Smooth muscle cell of the brain vasculature (primary cell): ENCODE measurements around the gene RASAL3.

Experiments used
- DNase-seq: peaks from one replicate; pipeline ENCODE4 v3.0.0-alpha.2; 2012; ENCODE audit warnings: low read depth, low spot score

Gene RASAL3

DNA sequence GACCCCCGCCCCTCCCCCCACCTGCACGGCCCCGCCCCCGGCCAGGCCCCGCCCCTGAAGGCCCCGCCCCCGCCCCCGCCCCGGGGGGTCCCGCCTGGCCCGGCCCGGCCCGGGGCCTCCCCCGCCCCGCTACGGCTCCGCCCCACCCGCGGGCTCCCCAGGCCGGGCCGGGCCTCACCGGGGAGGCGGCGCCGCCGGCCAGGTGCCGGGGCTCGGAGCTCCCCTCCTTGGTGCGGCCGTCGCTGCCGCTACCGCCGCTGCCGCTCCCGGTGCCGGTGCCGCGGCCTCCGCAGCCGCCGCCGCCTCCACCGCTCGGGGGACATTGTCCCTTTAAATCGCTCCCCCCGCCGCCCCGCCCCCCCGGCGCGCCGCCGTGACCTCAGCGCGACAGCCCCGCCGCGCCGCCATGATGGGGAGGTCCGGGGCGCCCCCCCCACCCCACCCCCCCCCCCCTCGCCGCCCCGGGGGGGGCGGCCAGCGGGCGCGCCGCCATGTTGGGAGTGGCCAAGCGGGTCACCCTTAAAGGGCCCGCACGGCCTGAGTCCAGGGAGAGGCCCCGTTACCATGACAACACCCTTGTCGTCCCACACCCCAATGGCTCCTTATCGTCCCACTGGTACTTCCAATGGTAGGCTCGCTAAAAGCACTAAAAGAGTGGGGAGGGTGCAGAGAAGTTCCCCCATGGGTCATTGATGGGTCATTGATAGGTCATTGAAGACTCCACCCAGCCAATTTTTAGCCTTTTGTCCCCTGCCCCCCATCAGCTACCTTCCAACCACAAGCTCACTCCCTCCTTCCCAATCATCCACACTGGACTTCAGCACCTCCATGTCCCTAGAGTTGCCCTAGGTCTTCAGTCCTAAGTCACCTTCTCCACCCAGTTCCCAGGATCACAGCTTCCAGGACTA is 14.5 kb downstream of the RASAL3 start, which contains the start of gene WIZ:
Gene WIZ, minus strand, starts transcription at position 337 of the 908 bp plus-strand sequence. CDS start 1,649 bp downstream, outside the sequence.
- peak; percentile 24 for DNase-seq

DNA sequence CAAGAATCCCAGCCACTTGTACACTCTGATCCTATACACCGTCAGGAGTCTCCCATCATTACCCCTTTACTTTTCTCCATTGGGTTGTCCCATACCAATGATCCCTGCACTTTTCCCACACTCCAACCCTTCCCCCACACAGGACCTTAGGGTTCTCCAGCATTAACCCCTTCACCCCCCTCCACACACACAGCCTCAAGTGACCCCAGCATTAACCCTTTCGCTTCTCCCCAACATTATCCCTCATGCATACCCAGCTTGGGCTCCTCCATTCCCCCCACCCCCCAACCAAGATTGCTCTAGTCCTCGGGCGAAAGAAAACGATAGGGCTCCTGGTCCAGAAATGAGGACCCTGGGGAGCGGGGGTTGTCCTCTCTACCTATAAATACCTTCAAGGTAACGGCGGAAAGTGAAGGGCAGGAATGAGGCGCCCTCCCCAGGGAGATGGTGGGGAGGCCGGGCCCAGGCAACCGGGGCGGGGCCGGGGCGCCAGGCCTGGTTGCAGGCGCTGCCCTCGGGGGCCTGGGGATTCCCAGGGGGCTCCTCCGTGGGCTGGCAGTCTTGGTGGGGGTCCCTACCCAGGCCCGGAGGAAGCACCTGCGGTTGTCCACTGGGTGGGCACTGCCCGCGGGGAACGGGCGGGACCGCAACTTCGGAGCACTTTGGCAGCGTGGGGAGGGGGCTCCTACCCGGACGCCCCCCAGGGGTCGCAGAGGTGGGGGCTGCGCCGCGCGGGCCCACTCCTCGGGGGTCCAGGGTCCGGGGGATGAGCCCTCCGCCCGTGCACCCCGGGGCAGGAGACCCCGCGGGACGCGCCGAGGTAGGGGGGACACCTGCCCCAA is 15.3 kb downstream of the RASAL3 start:
- no peak for DNase-seq

DNA sequence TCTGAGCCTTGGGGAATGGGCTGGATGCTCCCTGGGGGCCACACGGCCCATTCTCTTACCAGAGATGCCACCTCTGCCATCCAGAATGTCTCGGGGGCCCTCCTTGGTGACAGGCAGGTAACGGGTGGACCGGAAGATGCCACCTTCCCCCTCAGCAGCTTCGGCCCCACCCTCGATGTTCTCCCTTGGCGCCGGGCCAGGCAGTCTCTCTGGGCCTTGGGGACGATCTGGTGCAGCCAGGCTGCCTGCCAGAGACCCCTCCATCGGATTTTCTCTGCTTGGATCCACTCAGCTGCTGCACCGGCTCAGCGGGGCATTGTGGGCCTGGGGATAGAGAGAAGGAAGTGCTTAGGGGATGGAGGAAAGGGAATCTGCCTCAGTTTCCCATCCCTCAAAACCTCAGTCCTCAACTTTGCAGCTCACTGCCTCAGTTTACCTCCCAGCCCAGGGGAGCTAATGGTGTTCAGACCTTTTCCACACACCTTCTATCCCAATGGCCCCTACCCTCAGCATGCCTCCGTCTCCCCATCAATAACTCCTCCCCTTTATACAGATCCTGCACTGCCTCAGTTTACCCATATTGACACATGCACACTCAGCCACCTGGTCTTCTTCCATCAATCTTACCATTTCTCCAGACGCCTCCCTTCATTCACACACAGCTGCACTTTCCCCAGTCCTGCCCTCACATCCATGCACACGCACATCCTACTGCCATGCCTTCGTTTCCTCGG is 16.1 kb downstream of the RASAL3 start:
- no peak for DNase-seq

DNA sequence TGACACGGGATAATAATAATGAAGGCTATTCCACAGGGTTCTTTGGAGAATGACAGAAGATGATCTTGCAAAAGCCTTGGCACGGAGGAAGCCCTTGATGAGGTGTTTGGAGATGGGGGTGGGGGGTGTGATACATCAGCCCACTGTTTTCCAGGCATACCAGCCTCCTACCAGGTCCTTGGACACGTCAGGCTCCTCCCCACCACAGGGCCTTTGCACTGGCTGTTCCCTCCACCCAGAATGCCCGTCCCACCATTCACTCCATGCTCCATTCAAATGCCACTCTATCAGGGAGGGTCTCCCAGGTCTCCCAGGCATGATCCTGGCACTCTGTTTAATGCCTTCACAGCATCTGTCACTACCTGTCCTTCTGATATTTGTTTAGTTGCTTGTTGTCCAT is 17.3 kb downstream of the RASAL3 start:
- no peak for DNase-seq

DNA sequence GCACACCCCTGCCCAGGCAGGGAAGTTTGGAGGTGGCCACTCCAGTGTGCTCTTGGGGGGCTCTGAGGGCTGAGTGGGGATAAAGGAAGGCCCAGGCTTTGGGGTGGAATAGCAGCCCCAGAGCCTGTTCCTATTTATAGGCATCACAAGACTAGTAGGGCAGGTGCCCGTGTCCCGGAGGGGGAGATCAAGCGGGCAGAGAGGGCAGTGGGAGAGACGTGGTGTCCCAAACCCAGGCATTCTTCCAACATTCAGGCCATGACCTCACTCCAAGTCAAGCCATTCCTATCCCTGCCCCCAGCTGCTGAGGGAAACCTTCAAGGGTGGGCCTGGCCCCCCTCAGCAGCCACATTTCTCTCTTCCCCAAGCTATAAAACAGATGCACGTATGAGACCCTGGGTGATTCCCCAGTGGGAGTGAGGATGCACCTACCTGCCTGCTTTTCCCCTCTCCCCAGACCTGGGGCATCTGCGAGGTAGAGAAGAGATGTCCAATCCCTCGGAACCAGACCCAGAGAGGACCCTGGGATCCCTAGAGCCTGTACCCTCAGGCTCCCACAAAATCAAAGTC is 18.5 kb downstream of the RASAL3 start:
- no peak for DNase-seq

DNA sequence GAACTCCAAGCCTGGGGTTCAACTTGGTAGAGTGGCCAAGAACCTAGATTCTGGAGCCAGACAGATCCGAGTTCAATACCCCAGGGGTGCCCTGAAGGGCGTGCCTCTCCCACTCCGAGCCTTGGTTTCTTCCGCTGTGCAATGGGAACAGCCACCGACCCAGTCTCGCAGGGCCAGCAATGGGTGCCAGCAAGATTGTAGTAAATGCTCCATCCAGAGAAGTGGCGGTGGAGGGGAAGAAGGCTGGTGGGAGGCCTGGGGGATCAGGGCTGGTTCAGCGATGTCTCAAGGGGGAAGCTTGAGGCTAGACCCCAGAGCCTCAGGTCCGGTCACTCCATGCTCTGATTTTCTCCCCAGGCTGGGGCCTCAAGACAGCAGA is 19.1 kb downstream of the RASAL3 start:
- DNase-seq = no peak

DNA sequence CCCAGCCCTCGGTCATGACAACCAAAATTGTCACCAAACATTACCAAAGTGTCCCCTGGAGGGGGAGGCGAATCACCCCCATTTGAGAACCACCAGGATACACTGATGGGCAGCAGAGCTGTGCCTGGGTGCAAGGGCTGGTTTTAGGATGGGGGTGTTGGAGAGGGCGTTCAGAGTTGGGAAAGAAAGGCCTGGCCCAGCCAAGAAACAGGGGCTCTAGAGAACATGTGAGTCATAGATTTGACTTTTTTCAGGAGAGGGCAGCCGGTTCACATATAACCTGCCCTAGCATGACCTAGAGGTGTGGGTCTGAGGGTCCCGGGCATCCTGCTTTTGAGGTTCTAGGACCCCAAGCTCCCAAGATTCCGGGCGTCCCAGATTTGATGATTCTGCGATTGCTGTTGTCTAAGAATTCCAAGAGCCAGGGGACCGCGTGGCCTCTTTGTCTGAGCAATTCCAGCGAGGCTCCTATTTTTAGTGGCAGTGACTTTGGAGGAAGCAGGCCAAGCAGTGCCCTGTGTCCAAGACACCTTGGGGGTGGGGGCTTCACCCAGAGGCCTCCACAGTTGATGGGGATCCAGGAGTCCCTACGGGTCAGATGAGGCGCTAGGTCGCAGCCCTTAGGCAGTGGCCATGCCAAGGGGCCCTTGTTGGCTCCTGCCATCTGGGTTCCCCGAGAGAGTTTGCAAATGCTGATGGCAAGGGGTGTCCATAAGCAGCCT is 19.7 kb downstream of the RASAL3 start:
- no peak for DNase-seq

DNA sequence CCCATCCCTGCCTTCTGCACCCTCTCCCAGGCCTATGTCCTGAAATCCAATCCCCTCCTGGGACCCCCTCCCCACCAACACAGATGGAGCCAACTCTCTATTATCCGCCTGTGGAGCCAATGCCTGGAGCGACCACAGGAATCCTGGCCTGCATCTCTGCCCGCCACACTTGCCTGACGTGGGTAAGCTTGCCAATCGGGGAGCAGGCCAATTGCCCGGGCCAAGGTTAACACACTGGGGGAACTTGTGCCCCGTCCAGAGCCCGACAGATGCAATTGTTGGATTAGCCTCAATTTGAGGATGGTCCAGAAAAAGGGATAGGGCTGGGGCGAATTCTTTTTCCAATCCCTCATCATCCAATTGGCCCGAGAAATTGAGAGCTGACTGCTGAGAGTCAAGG is 20.5 kb downstream of the RASAL3 start:
- DNase-seq = no peak

DNA sequence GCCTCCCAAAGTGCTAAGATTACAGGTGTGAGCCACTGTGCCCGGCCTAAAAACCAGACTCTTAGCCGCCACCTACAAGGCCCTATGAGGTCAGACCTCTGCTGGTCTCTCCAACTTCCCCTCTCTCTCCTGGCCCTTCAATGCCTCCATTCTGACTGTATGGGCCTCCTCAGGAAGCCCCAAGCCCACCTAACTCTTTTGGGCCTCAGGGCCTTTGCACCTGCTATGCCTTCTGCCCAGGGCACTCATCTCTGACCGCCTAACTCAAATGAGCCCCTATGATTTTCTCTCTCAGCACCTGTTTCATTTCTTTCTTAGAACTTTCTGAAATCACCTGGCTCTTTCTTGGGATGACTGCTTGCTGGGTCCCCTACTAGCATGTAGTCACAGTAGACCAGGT is 21.0 kb downstream of the RASAL3 start:
- DNase-seq = no peak

DNA sequence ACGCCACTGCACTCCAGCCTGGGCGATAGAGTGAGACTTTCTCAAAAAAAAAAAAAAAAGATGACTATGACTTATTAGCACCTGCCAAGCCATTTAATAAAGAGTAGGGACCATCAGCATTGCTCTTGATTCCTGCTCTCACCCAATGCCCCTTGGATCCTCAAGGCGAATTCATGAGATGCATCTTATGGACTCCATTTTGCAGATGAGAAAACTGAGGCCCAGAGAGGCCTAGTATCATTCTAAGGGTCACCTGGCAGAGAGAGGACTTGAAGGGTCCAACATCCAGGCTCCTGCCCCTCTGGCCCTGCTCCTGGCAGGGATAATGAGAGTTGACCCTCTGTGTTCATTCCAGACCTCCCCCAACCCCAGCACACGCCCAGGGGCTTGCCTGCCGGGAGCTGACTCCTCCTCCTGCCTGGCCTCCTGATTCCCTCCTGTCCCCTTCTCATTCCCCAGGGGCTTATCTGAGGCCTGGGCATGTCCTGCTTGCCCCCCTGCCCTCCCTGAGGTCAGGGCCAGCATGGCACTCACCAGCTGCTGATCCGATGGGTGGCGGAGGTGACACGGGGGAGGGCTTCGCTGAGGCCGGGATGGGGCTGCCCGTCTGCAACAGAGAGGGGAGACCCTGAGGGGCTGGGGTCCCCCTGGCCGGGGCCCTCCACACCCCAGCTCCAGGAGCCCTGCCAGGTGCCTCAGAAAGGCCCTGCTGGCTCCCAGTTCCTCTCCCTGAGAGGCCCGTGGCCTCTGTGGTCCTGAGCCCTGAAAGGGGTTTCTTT is 22.0 kb downstream of the RASAL3 start:
- no peak for DNase-seq

DNA sequence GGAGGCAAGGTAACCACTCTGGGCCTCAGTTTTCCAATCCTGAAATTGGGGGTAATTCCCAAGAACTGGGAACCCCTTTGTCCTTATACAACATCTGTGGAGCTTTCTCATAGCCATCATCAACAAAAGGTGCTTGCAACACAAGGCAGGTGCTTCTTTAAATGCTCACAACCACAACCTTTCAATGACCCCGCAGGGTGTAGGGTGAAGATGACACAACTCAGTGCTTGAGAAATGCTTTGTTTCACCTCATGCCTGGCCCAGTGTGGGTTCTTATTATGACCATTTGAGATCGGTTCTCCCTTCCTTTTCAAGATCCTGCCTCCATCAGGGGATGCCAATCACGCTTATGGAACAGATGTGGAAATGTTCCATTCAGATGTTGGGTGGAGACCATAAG is 23.0 kb downstream of the RASAL3 start:
- DNase-seq = no peak

DNA sequence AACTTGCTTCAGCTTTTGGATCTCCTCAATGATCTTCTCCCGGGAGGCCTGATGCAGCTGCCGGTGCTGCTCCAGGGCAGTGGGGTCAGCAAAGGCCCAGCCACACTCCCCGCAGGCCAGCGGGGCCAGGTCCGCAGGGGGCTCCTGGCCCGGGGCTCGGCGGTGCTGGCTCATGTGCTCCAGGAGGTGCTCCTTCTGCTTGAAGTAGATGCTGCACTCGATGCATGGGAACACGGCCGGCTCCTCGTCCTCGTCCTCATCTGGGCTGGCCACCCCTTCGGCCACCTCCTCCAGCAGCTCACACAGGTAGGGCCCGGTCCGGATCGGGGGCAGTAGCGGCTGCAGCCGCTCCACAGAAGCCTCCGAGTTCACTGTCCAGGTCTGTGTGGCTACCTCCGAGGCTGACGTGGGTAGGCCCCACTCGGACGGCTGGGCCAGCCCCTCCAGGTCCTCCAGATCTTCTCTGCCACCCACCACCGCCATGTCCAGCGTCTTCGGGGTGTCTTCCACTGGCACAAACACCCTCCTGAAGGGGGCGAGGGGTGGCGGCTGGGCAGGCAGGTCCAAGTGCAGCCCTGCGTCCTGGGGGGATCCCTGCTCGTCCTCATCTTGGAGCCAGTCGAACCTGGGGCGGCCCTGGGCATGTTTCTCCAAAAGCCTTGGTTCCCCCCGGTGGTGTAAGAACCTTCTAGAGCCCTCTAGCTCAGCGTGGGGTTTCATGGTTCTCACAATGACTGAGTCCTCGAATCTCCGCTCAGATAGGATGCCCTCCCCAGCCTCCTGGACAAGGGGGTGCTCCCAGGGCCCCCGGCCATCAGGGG is 24.3 kb downstream of the RASAL3 start:
- no peak for DNase-seq

DNA sequence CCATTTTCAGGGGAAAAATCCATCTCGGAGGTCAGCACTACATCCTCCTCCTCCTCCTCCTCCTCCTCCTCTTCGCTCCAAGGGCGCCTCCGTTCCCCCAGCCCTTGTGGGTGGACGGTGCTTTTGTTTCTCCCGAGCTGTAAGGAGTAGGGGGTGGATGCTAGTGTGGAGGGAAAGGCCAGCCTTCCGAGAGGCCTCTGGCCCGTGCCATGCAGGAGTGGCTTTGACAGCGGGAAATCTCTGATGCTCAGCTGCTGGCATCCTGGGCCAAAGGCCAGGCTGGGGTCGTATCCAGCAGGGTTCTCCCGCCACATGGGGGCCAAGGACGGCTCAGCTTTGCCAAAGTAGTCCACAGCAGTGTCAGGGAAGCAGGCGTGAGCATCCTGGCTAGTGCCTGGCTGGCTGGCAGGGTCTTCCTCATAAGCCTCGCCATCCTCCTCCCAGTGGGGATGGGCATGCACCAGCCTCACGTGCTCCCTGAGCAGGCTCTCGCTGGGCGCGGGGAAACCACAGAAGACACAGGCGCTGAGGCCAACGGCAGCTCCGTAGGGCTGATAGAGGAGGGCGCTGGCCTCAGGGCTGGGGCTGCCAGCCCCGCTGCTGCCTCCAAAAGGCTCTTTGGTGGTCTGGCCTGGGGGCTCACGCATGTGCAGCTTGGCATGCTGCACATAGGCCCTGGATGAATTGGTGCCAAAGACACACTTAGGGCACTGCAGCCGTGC is 25.1 kb downstream of the RASAL3 start:
- no peak for DNase-seq

DNA sequence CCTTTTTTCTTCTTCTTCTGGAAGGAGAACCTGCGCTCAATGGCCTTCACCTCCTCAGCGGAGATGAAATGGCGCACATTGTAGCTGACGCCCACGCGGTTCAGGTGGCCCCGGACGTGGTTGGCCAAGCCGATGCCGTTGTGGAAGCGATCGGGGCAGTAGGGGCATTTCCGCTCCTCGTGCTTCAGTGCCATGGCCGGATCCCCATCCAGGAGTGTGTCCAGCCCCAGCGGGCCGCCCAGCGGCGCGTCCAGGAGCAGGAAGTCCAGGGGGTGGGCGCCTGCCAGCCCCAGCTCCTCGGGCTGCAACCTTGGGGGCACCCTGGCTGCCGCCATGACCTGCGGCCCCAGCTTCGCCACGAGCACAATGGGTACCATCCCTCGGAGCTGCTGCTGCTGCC is 25.8 kb downstream of the RASAL3 start:
- DNase-seq = no peak

DNA sequence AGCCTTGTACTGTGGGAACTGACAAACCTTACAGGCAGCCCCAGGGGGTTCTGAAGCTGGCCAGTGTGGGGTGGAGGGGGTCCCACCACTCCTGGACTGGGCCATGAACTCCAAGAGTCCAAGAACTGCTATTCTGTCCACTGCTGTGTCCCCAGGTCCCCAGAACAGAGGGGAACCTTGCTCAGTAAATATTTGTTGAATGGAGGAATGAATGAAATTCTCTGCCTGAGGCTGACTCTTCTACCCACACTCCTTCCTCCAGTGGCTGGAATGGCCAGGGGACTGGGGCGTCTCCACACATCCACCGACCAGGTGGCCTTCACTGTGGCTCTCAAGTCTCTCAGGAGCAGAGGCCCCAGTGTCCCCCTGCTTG is 26.2 kb downstream of the RASAL3 start:
- DNase-seq = no peak

DNA sequence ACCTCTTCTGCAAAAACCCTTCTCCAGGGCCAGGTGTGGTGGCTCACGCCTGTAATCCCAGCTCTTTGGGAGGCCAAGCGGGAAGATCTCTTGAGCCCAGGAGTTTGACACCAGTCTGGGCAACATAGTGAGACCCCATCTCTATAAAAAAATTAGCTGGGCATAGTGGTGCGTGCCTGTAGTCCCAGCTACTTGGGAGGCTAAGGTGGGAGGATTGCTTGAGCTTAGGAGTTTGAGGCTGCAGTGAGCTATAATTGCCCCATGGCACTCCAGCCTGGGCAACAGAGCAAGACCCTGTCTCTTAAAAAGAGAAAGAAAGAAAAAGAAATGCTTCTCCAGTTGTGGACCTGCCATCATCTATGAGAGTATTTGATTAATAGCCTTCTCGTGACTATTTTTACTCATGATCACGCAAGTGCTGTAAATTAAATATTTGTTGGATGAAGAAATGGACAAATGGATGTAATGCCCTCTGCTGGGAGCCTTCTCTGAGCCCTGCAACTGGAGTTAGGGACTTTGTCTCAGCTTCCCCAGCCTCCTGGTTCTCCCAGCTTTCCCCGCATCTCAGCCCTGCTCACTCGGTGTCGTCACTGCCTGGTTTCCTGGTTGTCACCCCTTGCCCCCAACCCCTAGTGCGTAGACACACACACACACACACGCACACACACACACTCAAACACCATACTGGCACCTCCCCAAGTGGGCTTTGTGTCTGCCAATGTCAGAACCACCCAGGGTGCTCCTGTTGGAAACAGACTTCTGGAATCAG is 26.8 kb downstream of the RASAL3 start:
- no peak for DNase-seq

DNA sequence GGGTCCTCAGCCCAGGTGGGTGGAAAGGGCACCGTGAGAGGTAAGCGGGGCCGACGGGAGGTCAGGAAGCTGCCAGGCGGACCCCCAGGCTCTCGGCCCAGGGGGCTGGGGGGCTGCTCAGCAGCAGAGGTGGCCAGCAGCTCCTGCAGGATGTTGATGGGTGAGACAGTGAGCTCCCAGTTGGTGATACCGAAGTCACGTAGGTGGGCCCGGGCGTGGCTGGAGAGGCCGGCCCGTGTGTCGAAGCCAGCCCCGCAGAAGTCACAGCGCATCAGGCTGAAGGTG is 27.6 kb downstream of the RASAL3 start:
- DNase-seq = no peak
